Sigmoid colon (tissue), 3 donors: ENCODE measurements around the gene KCNJ12.
"Not testable (repeated sequence)": the region's sequence is repeated elsewhere in the genome, so short reads cannot be mapped to it uniquely, and the experiment has no call there.

ENCODE experiments used
- CTCF ChIP-seq, 4 experiments: fragments of 450-650 bp in 3 of 4; fragments of 200-600 bp in 1 of 4; IDR thresholded peaks; one replicate each; pipeline ENCODE4 v1.5.1; 2016 to 2019; ENCODE audit warnings: antibody characterized with exemption in 4 of 4, mild to moderate bottlenecking in 3 of 4, moderate library complexity in 2 of 4
- POLR2A ChIP-seq, 2 donors: fragments of 450-650 bp; IDR thresholded peaks; one replicate each; pipeline ENCODE4 v1.6.1; 2016; ENCODE audit warnings: antibody characterized with exemption in 2 of 2, mild to moderate bottlenecking in 2 of 2, moderate library complexity in 2 of 2

GRCh38 chr17:21328778-21329177, 47.4 kb upstream of the KCNJ12 start:
- not testable (repeated sequence) for TF ChIP-seq POLR2A, CTCF (IDR thresholded peaks at IDR 0.05)
